Glomerular visceral epithelial cell (primary cell): ENCODE results near the gene NFYA.

Source experiments
- DNase-seq: peaks from one replicate; pipeline ENCODE4 v3.0.0-alpha.2; 2016; ENCODE audit errors: extremely low spot score

NFYA gene

GRCh38 chr6:41072836-41073202, at the start of gene NFYA:
Gene NFYA, plus strand, starts transcription at chr6:41072974. Its CDS starts 6,116 bp downstream, at chr6:41079090.
- peak; percentile 100 for DNase-seq

- DNase-seq: no peak
Observed at GRCh38 chr6:41023114-41023513, 49.7 kb upstream of the NFYA start.

- no peak for DNase-seq
Observed at GRCh38 chr6:41025966-41026530, 46.7 kb upstream of the NFYA start.

GRCh38 chr6:41027241-41027640, 45.5 kb upstream of the NFYA start:
- DNase-seq: no peak

- DNase-seq: peak; percentile 76
Observed at GRCh38 chr6:41027799-41028560, 44.8 kb upstream of the NFYA start.

GRCh38 chr6:41028561-41029412, 44.0 kb upstream of the NFYA start:
- no peak for DNase-seq

- no peak for DNase-seq
Observed at GRCh38 chr6:41032830-41033229, 39.9 kb upstream of the NFYA start.

- DNase-seq: no peak
Observed at GRCh38 chr6:41033776-41034175, 39.0 kb upstream of the NFYA start.

GRCh38 chr6:41036186-41036585, 36.6 kb upstream of the NFYA start:
- DNase-seq: peak; percentile 31

GRCh38 chr6:41036601-41037000, 36.2 kb upstream of the NFYA start:
- no peak for DNase-seq

GRCh38 chr6:41037107-41037900, 35.5 kb upstream of the NFYA start:
- peak; percentile 65 for DNase-seq

- DNase-seq: no peak
Observed at GRCh38 chr6:41038205-41038604, 34.6 kb upstream of the NFYA start.

GRCh38 chr6:41039060-41039998, 33.4 kb upstream of the NFYA start, which contains the start of gene UNC5CL:
Gene UNC5CL, minus strand, starts transcription at chr6:41039221. Its CDS starts 4,147 bp downstream, at chr6:41035074.
- DNase-seq: peak; percentile 60

GRCh38 chr6:41040101-41040939, 32.5 kb upstream of the NFYA start:
- peak; percentile 88 for DNase-seq

GRCh38 chr6:41040940-41041536, 31.7 kb upstream of the NFYA start:
- no peak for DNase-seq

GRCh38 chr6:41042226-41043055, 30.3 kb upstream of the NFYA start, which contains the start of gene TSPO2:
Gene TSPO2, plus strand, starts transcription at chr6:41042467. Its CDS starts 519 bp downstream, at chr6:41042986.
- DNase-seq: no peak

- DNase-seq: no peak
Observed at GRCh38 chr6:41043151-41043550, 29.6 kb upstream of the NFYA start.

- no peak for DNase-seq
Observed at GRCh38 chr6:41045664-41046063, 27.1 kb upstream of the NFYA start.
